ENCODE data around the gene UNG. TPM values are rescaled to one million over a fixed set of nuclear protein-coding genes. Genes with fewer than 3 reads are reported as not detected.
"Not testable (repeated sequence)": the region's sequence is repeated elsewhere in the genome, so short reads cannot be mapped to it uniquely, and the experiment has no call there.

Gene UNG
- total RNA-seq, 2 donors from 2014 or later = 9.1 to 11.0 TPM

DNA sequence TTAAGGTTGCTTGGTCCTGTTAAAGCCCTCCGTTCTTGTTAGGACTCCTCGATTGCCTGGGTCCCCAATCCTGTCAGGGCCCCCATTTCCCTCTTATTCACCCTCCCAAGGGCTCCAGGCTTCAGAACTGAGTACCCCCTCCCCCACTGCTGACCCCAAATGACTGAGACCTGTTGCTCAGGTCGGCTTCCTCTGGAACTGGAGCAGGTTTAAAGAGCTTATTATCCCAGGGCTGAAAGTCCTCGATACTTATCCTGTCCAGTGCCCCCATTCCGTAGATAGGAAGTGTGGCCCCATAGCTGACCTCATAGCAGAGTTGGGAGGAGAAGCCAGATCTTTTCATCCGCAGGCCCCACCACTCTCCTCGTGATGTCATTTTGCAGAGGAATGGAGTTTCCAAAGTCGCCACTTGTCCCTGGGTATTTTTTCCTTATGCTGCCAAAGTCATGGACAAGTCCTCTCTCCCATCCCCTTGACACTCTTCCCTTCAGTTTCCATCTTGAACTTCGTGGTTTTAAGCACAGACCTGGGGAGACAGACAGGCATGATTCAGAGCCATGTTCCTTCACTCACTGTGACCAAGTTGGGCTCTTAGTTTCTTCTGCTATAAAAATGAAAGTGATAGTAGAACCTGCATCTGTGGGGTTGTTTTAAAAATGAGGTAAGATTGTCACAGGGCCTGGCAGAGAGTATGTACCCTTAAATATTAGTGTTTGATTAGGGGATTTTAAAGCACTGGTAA is 43.8 kb upstream of the UNG start:
- peak overlapping the region in 1 of 2 donors; percentile 62 for H3K27ac ChIP-seq
- no peaks in the 10 kb centered on the region for H3K9me3 ChIP-seq
- H3K4me1 ChIP-seq (ENCODE audit: control insufficient read depth in 1 of 2, low read depth in 2 of 2) = peaks cover 10 to 23% of the 10 kb centered on the region in 2 donors
- no peak for TF ChIP-seq CTCF (IDR thresholded peaks at IDR 0.05)
- H3K4me3 ChIP-seq = peak overlapping the region; percentile 91
- ATAC-seq (ENCODE audit: insufficient number of reproducible peaks, low FRiP score, low read depth) = no peak
- no peaks in the 10 kb centered on the region for H3K27me3 ChIP-seq (replicated peaks; ENCODE audit: insufficient read depth)
- no peaks in the 10 kb centered on the region for H3K36me3 ChIP-seq
- DNase-seq (ENCODE audit: low spot score) = no peak

GRCh38 chr12:109054124-109054513 is 43.3 kb upstream of the UNG start:
- not testable (repeated sequence) for ATAC-seq (ENCODE audit: insufficient number of reproducible peaks, low FRiP score, low read depth); H3K36me3 ChIP-seq; H3K9me3 ChIP-seq

DNA sequence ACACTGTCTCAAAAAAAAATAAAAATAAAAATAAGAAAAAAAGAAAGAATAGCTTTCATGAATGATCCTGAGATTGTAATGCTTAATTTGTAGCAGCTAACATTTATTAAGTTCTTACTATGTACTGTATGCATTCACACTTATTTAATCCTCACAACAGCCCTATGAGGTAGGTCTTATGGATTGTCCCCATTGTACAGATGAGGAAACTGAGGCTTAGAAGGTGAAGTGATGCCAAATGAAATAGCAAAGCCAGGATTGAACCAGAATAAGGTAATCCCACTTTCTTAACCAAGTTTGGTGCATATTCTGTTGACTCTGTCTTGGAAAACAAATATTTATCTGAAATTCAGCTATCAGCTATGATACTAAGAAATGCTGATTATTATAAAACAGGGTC is 42.9 kb upstream of the UNG start:
- ATAC-seq (ENCODE audit: insufficient number of reproducible peaks, low FRiP score, low read depth) (no peak), DNase-seq (ENCODE audit: low spot score) (no peak)
- no peak overlapping the region for H3K27ac ChIP-seq
- no peak for TF ChIP-seq CTCF (IDR thresholded peaks at IDR 0.05)
- no peak overlapping the region for H3K4me3 ChIP-seq
- H3K4me1 ChIP-seq (ENCODE audit: control insufficient read depth in 1 of 2, low read depth in 2 of 2) = peaks cover 10 to 23% of the 10 kb centered on the region in 2 donors
- H3K9me3 ChIP-seq = no peaks in the 10 kb centered on the region
- H3K27me3 ChIP-seq (replicated peaks; ENCODE audit: insufficient read depth) = no peaks in the 10 kb centered on the region
- no peaks in the 10 kb centered on the region for H3K36me3 ChIP-seq

More at GRCh38 chr12:109054124-109054513, 43.3 kb upstream of the UNG start:
- not testable (repeated sequence) for H3K27me3 ChIP-seq (replicated peaks; ENCODE audit: insufficient read depth); H3K27ac ChIP-seq; DNase-seq (ENCODE audit: low spot score)
- Histone ChIP-seq H3K4me1 (ENCODE audit: control insufficient read depth in 1 of 2, low read depth in 2 of 2) (peaks cover 10 to 23% of the 10 kb centered on the region in 2 donors), H3K4me3 (peak overlapping the region; percentile 91)

DNA sequence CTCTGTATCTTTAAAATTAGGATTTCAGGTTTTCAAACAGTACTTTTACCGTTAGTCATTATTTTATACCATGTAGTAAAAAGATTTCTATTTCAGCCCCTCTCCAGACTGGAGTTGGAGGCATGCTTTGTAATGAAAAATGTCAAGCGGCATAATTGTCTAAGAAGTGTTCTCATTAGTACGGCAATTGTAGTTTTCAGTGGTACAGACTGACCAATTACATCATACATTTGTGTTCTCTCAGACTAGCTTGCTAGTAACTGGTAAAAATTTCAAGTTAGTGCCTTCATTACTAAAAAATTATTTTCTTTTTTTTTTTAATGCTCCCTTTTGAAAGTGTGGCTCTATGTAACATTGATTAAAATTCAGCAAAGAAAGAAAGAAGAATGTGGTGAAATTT is 40.5 kb upstream of the UNG start:
- H3K4me1 ChIP-seq (ENCODE audit: control insufficient read depth in 1 of 2, low read depth in 2 of 2) = peaks cover 9 to 21% of the 10 kb centered on the region in 2 donors
- no peak overlapping the region for H3K4me3 ChIP-seq
- H3K27ac ChIP-seq = no peak overlapping the region
- no peaks in the 10 kb centered on the region for H3K27me3 ChIP-seq (replicated peaks; ENCODE audit: insufficient read depth)
- no peaks in the 10 kb centered on the region for H3K9me3 ChIP-seq
- TF ChIP-seq CTCF (IDR thresholded peaks at IDR 0.05) = no peak
- DNase-seq (ENCODE audit: low spot score) = no peak
- H3K36me3 ChIP-seq = no peaks in the 10 kb centered on the region
- ATAC-seq (ENCODE audit: insufficient number of reproducible peaks, low FRiP score, low read depth) = no peak

DNA sequence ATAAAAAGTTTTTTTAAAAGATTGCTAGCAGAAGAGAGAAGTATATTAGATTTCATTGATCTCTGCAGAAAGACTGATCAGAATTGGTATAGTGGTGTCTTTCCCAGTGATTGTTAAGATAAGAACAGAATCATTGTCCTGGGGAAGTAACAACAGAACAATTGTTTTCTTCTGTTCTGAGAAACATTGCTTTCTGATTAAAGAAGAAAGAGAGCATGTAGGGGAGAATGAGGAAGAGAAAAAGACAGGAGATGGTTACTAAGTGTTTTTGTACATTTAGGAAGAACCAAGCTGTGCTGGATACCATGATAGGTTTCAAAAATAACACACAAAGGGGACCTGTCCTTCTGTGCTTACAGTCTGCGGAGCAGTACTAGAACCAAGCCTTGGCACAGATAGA is 40.0 kb upstream of the UNG start:
- H3K27ac ChIP-seq = no peak overlapping the region
- no peaks in the 10 kb centered on the region for H3K36me3 ChIP-seq
- no peak for TF ChIP-seq CTCF (IDR thresholded peaks at IDR 0.05)
- H3K9me3 ChIP-seq = no peaks in the 10 kb centered on the region
- H3K4me1 ChIP-seq (ENCODE audit: control insufficient read depth in 1 of 2, low read depth in 2 of 2) = peaks cover 7 to 17% of the 10 kb centered on the region in 2 donors
- no peak overlapping the region for H3K4me3 ChIP-seq
- no peak for DNase-seq (ENCODE audit: low spot score)
- H3K27me3 ChIP-seq (replicated peaks; ENCODE audit: insufficient read depth) = no peaks in the 10 kb centered on the region
- no peak for ATAC-seq (ENCODE audit: insufficient number of reproducible peaks, low FRiP score, low read depth)

- Histone ChIP-seq H3K4me3 (no peak overlapping the region), H3K9me3 (no peaks in the 10 kb centered on the region), H3K4me1 (ENCODE audit: control insufficient read depth in 1 of 2, low read depth in 2 of 2) (peaks cover under 1 to 9% of the 10 kb centered on the region in 2 donors), H3K27me3 (replicated peaks; ENCODE audit: insufficient read depth) (no peaks in the 10 kb centered on the region), H3K36me3 (peaks cover 10% of the 10 kb centered on the region), H3K27ac (no peak overlapping the region)
- no peak for TF ChIP-seq CTCF (IDR thresholded peaks at IDR 0.05)
- DNase-seq (ENCODE audit: low spot score) (no peak), ATAC-seq (ENCODE audit: insufficient number of reproducible peaks, low FRiP score, low read depth) (no peak)
Measured at GRCh38 chr12:109058773-109059172, 38.6 kb upstream of the UNG start.

All from thoracic aorta (tissue), 2 donors.